ENCODE measurements around the gene ZFYVE9.

ZFYVE9 gene

DNA sequence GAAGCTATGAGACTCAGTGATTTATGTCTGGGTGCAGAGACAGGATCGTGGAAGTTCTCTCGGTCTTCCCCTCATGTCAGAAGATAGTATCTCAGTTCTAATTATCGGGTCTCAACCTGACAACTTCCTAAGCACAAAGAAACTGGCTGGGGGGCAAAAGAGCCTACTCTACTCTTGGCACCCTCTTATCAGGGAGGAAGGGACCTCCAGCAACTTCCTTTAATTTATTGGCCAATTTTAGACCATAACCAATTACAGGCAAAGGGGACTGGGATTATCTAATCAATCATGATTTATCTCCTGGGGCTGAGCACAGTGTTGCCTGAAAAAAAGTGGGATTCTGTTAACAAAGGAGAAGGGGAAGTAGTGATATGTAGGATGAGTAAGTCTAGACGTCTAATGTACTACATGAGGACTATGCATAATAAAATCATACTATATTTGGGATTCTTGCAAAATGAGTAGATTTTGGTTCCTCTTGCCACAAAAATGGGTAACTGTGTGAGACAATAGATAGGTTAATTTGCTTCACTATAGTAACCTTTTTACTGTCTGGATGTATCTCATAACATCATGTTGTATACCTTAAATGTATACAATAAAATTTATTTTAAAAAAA is 98.8 kb downstream of the ZFYVE9 start:
- no peak overlapping the region for H3K27ac Mint-ChIP-seq (ENCODE audit: low read depth)
- no peak overlapping the region for H3K4me3 Mint-ChIP-seq
- H3K27me3 Mint-ChIP-seq, result no peaks in the 10 kb centered on the region
- peaks cover 3% of the 10 kb centered on the region for H3K36me3 Mint-ChIP-seq (ENCODE audit: insufficient read depth)
- no peak for ATAC-seq (replicated peaks; ENCODE audit: extremely low read depth, poor library complexity, severe bottlenecking)
- H3K4me1 Mint-ChIP-seq, result no peaks in the 10 kb centered on the region
- DNase-seq (ENCODE audit: low spot score in 2 of 2), result no peak
- H3K9me3 Mint-ChIP-seq, result no peaks in the 10 kb centered on the region

DNA sequence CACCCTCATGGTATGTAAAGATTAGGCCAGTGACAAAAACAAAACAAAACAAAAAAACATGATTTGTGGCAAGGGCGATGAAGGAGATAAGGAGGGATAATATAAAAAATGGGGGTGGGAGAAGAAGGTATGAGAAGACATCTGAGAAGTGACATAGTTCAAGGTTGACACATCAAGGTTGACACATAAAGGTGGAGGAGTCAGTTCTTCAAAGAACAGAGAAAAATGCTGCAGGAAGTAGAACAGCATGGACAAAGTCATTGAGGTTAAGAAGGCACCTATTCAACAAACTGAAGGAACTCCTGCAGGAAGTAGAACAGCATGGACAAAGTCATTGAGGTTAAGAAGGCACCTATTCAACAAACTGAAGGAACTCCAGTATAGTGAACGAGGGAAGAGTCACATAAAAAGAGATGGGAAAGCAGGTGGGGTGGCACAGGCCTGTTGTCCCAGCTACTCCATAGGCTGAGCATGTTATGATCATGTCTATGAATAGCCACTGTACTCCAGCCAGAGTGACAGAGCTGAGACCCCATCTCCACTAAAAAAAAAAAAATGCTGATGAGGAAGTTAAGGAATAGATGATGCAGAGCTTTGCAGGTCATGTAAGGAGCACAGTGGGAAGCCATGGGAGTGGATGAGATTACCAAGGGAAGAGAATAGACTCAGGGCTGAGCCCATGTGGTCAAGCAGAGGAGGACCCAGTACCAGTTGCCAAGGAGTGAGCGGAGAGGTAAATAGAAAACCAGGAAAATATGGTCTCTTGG is 101.5 kb downstream of the ZFYVE9 start:
- H3K27me3 Mint-ChIP-seq, result no peaks in the 10 kb centered on the region
- H3K4me3 Mint-ChIP-seq, result no peak overlapping the region
- H3K9me3 Mint-ChIP-seq, result no peaks in the 10 kb centered on the region
- peaks cover under 1% of the 10 kb centered on the region for H3K36me3 Mint-ChIP-seq (ENCODE audit: insufficient read depth)
- no peak overlapping the region for H3K27ac Mint-ChIP-seq (ENCODE audit: low read depth)
- ATAC-seq (replicated peaks; ENCODE audit: extremely low read depth, poor library complexity, severe bottlenecking) (no peak), DNase-seq (ENCODE audit: low spot score in 2 of 2) (no peak)
- no peaks in the 10 kb centered on the region for H3K4me1 Mint-ChIP-seq

DNA sequence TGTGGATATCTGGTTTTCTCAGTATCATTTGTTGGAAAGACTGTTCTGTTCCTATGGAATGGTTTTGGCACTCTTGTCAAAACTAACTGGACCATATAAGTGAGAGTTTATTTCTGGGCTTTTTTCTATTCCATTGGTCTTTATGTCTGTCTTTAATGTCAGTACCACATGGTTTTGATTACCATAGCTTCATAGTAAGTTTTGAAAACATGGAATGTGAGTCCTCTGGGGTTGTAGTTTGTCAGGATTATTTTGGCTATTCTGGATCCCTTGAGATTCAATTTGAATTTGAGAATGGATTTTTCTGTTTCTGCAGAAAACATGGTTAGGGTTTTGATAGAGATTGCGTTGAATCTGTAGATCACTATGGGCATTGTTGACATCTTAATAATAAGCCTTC is 107.9 kb downstream of the ZFYVE9 start:
- no peaks in the 10 kb centered on the region for H3K27me3 Mint-ChIP-seq
- DNase-seq (ENCODE audit: low spot score in 2 of 2), result no peak
- H3K4me3 Mint-ChIP-seq, result no peak overlapping the region
- ATAC-seq (replicated peaks; ENCODE audit: extremely low read depth, poor library complexity, severe bottlenecking), result no peak
- H3K4me1 Mint-ChIP-seq, result peaks cover 12% of the 10 kb centered on the region
- no peaks in the 10 kb centered on the region for H3K9me3 Mint-ChIP-seq
- no peaks in the 10 kb centered on the region for H3K36me3 Mint-ChIP-seq (ENCODE audit: insufficient read depth)
- H3K27ac Mint-ChIP-seq (ENCODE audit: low read depth), result no peak overlapping the region

DNA sequence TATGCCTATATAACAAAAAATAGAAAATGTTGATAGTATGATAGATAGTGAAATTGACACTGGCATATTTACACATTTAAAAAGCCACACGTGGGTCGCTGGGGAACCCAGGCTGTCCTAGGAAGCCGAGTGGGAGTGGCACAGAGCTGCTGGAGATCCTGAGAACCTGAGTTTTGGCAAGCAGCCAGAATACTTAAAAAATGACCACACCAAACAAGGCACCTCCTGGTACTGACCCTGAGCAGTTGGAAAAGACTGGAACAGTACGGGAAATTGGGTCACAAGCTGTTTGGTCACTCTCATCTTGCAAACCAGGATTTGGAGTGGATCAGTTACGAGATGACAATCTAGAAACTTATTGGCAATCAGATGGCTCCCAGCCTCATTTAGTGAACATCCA is 111.5 kb downstream of the ZFYVE9 start:
- ATAC-seq (replicated peaks; ENCODE audit: extremely low read depth, poor library complexity, severe bottlenecking), result no peak
- DNase-seq (ENCODE audit: low spot score in 2 of 2), result no peak
- no peak overlapping the region for H3K27ac Mint-ChIP-seq (ENCODE audit: low read depth)
- H3K4me3 Mint-ChIP-seq, result no peak overlapping the region
- H3K27me3 Mint-ChIP-seq, result no peaks in the 10 kb centered on the region
- H3K4me1 Mint-ChIP-seq, result peaks cover 12% of the 10 kb centered on the region
- H3K9me3 Mint-ChIP-seq, result no peaks in the 10 kb centered on the region
- H3K36me3 Mint-ChIP-seq (ENCODE audit: insufficient read depth), result peaks cover 2% of the 10 kb centered on the region

DNA sequence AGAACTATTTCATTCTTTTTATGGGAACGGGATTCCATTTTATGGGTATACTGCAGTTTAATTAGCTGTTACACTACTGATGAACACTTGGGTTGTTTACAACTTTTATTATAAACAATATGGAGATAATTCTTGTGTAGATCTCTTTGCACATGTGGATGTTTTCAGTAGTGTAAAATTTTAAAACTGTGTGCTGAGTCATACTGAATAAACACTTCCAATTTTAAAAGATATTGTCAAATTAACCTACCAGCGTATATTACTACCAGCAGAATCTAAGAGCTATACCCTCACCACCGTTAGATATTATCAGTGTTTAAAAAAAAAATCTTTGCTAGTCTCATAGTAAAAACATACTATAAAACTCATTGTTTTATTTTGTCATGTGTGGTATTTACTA is 118.0 kb downstream of the ZFYVE9 start:
- no peak overlapping the region for H3K4me3 Mint-ChIP-seq
- no peak for ATAC-seq (replicated peaks; ENCODE audit: extremely low read depth, poor library complexity, severe bottlenecking)

DNA sequence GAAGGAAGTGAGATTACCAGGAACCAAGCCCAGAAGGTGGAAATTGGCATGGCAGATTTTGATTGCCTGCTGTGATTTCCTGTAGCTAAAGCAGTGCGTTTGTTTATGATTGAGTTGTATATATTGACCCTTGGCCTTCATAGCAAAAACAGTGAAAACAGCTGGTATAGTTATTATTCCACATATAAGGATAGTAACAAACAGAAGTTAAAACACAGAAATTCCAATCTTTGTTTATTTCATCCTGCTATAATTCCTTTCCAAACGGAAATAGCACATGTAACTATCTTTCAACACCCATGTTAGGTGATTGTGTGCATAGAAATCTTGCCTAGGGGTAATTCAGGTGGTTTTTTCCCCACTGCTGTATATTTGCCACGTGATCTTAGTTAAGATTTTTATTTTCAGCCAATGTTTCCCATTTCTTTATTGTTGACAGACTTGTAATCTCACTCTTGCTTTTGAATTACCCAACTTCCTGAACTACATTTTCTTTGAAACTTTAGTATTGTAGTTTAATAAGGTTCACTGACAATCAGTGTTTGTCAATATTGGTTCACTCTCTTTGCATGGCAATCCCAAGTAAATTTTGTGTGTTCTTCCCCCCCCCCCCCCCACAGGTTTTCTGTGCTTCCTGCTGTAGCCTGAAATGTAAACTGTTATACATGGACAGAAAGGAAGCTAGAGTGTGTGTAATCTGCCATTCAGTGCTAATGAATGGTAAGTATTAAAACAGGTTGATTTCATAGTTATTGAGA is 121.4 kb downstream of the ZFYVE9 start:
- ATAC-seq (replicated peaks; ENCODE audit: extremely low read depth, poor library complexity, severe bottlenecking), result no peak
- H3K27me3 Mint-ChIP-seq, result no peaks in the 10 kb centered on the region
- no peak overlapping the region for H3K27ac Mint-ChIP-seq (ENCODE audit: low read depth)
- peaks cover 1% of the 10 kb centered on the region for H3K36me3 Mint-ChIP-seq (ENCODE audit: insufficient read depth)
- no peak overlapping the region for H3K4me3 Mint-ChIP-seq
- DNase-seq (ENCODE audit: low spot score in 2 of 2), result no peak
- H3K4me1 Mint-ChIP-seq, result no peaks in the 10 kb centered on the region
- no peaks in the 10 kb centered on the region for H3K9me3 Mint-ChIP-seq

More for the DNA sequence above, 118.0 kb downstream of the ZFYVE9 start:
- Mint-ChIP-seq H3K27ac (ENCODE audit: low read depth) (no peak overlapping the region), H3K27me3 (no peaks in the 10 kb centered on the region), H3K9me3 (no peaks in the 10 kb centered on the region), H3K36me3 (ENCODE audit: insufficient read depth) (peaks cover 3% of the 10 kb centered on the region), H3K4me1 (no peaks in the 10 kb centered on the region)
- DNase-seq (ENCODE audit: low spot score in 2 of 2), result no peak

DNA sequence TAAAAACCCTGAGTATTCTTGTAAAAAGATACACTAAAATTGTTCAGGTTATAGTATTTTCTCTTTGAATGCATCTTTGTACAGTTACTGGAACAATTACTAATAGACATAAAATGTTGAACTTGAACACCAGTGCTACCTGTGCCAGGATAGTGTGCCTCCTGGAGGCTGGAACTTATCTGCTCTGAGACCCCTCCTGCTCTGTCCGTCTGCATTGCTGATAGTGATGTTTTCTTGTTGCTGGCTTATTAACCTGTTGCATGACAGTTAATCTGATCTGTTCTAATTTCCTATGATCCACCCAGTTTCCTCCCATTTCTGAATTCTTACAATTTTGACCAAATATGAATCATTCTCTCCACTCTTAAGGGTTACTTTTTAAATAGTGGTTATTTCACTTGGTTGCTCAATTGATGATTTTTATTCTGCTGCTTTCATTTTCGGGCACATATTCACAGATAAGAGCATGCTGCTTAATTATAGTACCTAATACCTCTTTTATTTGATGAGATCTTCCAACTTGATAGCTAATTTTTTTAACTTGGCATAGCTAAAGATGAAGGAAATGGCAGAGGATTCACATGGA is 122.7 kb downstream of the ZFYVE9 start:
- Mint-ChIP-seq H3K4me1 (no peaks in the 10 kb centered on the region), H3K9me3 (no peaks in the 10 kb centered on the region), H3K4me3 (no peak overlapping the region), H3K27me3 (no peaks in the 10 kb centered on the region), H3K27ac (ENCODE audit: low read depth) (no peak overlapping the region), H3K36me3 (ENCODE audit: insufficient read depth) (peaks cover 6% of the 10 kb centered on the region)
- DNase-seq (ENCODE audit: low spot score in 2 of 2) (no peak), ATAC-seq (replicated peaks; ENCODE audit: extremely low read depth, poor library complexity, severe bottlenecking) (no peak)

DNA sequence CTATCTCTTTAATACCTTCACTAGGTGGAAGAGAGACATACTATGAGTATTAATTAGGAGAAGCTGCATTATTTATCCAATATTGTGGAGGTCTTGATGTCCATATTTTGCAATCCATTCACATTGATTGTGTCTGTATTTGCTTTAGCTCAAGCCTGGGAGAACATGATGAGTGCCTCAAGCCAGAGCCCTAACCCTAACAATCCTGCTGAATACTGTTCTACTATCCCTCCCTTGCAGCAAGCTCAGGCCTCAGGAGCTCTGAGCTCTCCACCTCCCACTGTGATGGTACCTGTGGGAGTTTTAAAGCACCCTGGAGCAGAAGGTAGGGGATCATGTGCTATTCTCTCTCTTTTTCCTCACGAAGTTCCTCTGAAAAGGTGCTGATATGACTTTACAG is 124.6 kb downstream of the ZFYVE9 start:
- ATAC-seq (replicated peaks; ENCODE audit: extremely low read depth, poor library complexity, severe bottlenecking) (no peak), DNase-seq (ENCODE audit: low spot score in 2 of 2) (no peak)
- H3K4me3 Mint-ChIP-seq, result no peak overlapping the region
- H3K4me1 Mint-ChIP-seq, result no peaks in the 10 kb centered on the region
- H3K27ac Mint-ChIP-seq (ENCODE audit: low read depth), result no peak overlapping the region
- no peaks in the 10 kb centered on the region for H3K9me3 Mint-ChIP-seq
- H3K36me3 Mint-ChIP-seq (ENCODE audit: insufficient read depth), result peaks cover 6% of the 10 kb centered on the region
- H3K27me3 Mint-ChIP-seq, result no peaks in the 10 kb centered on the region

DNA sequence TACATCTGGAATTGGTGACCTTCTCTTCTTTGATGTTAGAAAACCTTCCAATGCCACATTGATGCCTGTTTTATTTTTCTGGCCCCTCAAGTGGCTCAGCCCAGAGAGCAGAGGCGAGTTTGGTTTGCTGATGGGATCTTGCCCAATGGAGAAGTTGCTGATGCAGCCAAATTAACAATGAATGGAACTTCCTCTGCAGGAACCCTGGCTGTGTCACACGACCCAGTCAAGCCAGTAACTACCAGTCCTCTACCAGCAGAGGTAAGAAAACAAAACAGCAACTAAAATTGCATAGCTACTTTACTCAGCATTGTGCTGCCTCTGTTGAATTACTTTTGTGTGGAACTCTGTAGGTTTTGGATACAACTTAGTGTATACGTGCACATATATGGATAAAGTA is 126.5 kb downstream of the ZFYVE9 start:
- H3K36me3 Mint-ChIP-seq (ENCODE audit: insufficient read depth), result peaks cover 5% of the 10 kb centered on the region
- H3K27me3 Mint-ChIP-seq, result no peaks in the 10 kb centered on the region

DNA sequence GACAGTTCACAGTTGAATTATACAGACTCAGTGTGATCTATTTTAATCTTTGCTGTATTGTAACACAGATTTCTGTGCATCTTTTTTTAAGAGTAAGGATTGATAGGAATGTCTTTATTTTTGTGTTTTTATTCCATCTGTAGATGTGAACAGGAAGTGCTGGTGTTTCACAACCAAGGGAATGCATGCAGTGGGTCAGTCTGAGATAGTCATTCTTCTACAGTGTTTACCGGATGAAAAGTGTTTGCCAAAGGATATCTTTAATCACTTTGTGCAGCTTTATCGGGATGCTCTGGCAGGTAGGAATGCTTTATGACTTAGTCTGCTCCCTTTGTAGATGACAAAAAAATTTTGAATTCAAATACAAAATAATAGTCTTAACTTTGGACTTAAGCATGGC is 139.6 kb downstream of the ZFYVE9 start:
- Mint-ChIP-seq H3K27me3 (no peaks in the 10 kb centered on the region), H3K4me1 (no peaks in the 10 kb centered on the region), H3K4me3 (no peak overlapping the region), H3K36me3 (ENCODE audit: insufficient read depth) (peaks cover 11% of the 10 kb centered on the region), H3K9me3 (no peaks in the 10 kb centered on the region), H3K27ac (ENCODE audit: low read depth) (no peak overlapping the region)
- ATAC-seq (replicated peaks; ENCODE audit: extremely low read depth, poor library complexity, severe bottlenecking) (no peak), DNase-seq (ENCODE audit: low spot score in 2 of 2) (no peak)

More for the DNA sequence above, 126.5 kb downstream of the ZFYVE9 start:
- no peaks in the 10 kb centered on the region for H3K4me1 Mint-ChIP-seq
- no peak overlapping the region for H3K27ac Mint-ChIP-seq (ENCODE audit: low read depth)
- no peak overlapping the region for H3K4me3 Mint-ChIP-seq
- ATAC-seq (replicated peaks; ENCODE audit: extremely low read depth, poor library complexity, severe bottlenecking) (no peak), DNase-seq (ENCODE audit: low spot score in 2 of 2) (no peak)
- H3K9me3 Mint-ChIP-seq, result no peaks in the 10 kb centered on the region

DNA sequence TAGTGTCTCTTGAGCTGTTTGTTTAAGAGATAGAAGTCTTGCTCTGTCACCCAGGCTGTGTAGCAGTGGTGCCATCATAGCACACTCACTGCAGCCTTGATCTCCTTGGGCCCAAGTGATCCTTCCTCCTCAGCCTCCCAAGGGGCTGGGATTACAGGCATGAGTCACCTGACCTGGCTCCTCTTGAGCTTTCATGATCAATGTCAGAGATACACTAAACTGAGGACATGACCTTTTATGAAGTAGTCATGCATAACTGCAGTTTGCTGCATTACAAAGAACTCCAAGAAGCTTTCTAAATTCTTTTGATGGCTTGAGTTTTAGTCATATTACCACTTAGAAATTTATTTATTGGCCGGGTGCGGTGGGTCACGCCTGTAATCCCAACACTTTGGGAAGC is 146.4 kb downstream of the ZFYVE9 start:
- H3K27me3 Mint-ChIP-seq, result no peaks in the 10 kb centered on the region
- no peak for ATAC-seq (replicated peaks; ENCODE audit: extremely low read depth, poor library complexity, severe bottlenecking)
- no peak overlapping the region for H3K27ac Mint-ChIP-seq (ENCODE audit: low read depth)
- DNase-seq (ENCODE audit: low spot score in 2 of 2), result no peak
- H3K4me3 Mint-ChIP-seq, result no peak overlapping the region
- H3K4me1 Mint-ChIP-seq, result no peaks in the 10 kb centered on the region
- peaks cover 2% of the 10 kb centered on the region for H3K36me3 Mint-ChIP-seq (ENCODE audit: insufficient read depth)
- no peaks in the 10 kb centered on the region for H3K9me3 Mint-ChIP-seq

DNA sequence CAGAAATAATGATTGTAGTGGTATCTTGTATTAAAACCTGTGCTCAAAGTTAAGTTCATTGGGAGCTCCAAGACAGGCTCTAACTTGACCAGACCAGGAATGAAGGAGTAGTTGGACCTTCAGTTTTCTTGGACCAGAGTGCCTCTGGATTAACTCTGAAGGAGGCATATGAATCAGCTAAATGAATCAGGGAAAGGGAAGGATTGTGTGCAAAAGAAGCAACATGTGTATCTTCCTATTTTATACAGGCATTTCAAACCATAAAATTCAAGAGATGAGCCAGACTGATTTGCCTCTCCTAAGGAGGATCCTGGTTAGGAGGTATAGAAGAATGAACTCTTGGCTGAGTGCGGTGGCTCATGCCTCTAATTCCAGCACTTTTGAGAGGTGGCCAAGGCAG is 152.7 kb downstream of the ZFYVE9 start:
- H3K36me3 Mint-ChIP-seq (ENCODE audit: insufficient read depth), result no peaks in the 10 kb centered on the region
- ATAC-seq (replicated peaks; ENCODE audit: extremely low read depth, poor library complexity, severe bottlenecking) (no peak), DNase-seq (ENCODE audit: low spot score in 2 of 2) (no peak)
- no peak overlapping the region for H3K27ac Mint-ChIP-seq (ENCODE audit: low read depth)
- no peaks in the 10 kb centered on the region for H3K27me3 Mint-ChIP-seq
- H3K9me3 Mint-ChIP-seq, result no peaks in the 10 kb centered on the region
- H3K4me1 Mint-ChIP-seq, result no peaks in the 10 kb centered on the region
- H3K4me3 Mint-ChIP-seq, result no peak overlapping the region
